ENCODE measurements around the gene CROCC2.

Gene CROCC2

DNA sequence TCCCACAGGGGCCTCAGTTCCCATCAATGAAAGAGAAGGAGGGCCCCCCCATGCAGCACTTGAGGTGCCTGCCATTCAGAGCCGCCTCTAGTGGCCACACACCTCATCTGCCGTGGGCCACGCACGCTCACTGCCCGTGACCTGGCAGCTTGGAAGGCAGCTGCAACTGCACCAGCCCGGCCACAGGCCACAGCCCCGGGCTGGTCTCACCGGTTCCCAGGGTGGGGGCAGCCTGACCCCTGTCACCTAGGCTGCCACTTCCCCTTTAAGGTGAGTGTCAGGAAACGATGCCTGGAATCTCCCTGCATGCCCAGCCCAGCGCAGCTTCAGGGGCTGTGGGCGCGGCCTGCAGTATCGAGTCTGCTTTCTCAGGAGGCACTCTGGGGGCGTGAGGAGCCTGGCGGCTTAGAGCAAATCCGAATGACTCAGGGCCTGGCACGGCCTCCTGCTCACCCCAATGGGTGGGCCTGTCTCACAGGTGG is 12.7 kb upstream of the CROCC2 start:
- DNase-seq, result no peak

- DNase-seq, result no peak
Observed at GRCh38 chr2:240894006-240894405, 12.1 kb upstream of the CROCC2 start.

DNA sequence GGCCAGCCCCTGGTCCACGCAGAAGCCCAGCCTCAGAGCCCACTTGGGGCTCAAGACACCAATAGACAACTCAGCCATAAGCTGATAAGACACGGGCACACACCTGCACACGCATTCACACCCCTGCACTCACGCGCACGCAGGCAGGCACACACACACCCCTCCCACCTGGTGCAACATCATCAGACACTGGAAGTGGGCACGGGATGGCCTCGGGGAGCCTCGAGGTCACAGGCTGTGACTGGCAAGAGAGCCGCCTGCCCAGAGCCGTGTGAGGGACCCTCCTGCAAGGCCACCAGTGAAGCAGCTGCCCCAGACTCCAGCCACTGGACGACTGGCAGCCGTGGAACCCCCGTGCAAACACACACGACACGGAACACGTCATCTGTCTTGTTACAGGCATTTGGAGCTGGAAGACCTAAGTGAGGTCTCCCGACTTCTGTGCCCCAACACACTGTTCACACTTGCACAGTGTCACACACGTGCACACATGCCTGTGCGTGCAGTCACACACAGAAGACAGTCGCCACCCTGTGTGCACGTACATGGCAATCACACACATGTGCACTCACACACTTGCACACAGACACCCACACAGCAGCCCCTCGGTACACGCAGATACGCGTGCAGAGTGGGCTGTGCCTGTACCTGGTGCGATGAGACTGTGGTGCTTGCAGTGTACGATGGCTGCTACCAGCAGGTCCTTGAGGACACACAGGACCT is 11.1 kb upstream of the CROCC2 start:
- DNase-seq, result no peak

- DNase-seq, result no peak
Observed at GRCh38 chr2:240895656-240896388, 10.3 kb upstream of the CROCC2 start, which contains the start of gene MAB21L4. MAB21L4 (minus strand) TSS chr2:240896156; CDS start chr2:240895997, 159 bp downstream.

DNA sequence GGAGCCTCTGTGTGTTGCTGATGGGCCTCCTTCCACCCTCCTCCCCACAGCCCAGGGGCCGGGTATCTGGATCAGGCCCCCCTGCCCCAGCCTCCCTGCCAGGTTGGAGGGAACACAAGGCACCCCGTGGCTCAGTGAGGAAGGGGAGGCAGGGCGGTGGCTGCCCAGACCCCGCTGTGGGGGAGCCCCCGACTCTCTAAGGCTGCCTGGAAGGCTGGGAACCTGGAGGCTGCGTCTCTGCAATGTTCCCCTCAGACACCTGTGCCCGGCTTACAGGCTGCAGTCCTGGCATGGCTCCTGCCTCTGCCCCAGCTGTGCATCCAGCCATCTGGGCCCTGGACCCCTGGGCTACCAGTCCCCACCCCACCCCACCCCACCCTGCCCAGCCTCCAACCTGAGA is 9.7 kb upstream of the CROCC2 start:
- DNase-seq, result no peak

DNA sequence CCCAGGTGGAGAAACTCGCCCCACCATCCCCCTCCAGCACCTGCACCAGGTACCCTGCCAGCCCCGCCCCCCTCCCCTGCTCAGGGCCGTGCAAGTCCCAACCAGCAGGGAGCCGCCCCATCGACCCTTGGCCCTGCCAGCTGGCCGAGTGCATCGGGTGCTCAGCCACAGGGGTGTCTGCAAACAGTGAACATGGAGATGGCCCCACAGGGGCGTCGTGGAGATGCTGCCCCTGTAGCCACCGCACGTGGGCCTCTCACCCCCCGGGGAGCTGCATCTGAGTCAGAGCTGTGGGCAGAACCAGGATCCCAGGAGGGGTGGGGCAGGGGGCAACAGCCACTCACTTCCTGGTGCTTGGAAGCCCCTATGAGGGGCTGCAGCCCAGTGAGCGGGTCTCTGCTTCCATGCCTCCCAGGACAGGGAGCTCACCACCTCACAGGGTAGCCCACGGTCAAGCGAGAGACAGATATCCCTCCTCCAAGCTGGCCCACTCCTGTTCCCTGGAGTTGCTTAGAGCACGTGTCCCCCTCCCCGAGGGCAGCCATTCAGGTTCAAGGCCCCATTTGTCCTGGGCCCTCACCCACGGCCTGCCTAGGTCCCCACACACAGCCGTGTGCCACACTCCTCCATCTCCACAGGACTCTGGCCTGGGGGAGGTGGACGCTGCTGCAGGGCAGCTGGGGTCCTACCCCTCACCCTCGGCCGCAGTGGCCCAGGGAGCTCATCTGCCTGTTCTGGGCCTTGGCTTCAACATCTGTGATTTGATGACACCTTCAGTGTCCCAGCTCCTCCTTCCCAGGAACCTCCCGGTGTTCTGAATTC is 9.1 kb upstream of the CROCC2 start:
- no peak for DNase-seq

- no peak for DNase-seq
Observed at GRCh38 chr2:240898108-240898730, 7.9 kb upstream of the CROCC2 start.

DNA sequence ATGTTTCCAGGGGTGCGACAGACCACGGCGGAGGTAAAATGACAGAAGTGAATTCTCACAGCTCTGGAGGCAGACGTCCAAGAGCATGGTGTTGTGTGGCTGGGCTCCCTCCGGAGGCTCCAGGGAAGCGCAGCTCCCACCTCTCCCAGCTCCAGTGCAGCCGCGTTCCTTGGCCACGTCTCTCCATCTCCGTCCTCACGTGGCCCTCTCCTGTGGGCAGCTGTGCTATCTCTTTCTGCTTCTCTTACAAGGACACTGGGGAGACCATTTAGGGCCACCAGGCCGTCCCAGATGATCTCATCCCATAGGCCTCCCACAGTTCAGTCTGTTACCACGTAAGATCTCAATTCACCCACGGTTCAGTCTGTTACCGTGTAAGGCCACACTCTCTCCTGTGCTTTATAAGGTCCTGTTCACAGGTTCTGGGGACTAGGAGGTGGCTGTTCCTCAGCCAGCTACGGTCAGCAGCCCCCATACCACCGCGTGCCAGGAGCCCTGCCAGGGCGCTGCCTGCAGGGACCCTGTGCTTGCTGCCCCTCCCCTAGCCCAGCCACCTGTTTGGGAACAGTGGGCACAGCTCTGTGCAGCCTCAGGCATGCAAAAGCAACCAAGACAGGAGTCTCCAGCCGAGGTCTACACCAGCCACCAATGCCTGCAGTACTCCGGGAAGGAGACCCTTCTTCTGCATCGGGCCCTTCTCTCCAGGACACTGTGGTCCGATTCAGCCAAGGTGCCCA is 7.2 kb upstream of the CROCC2 start:
- no peak for DNase-seq

DNA sequence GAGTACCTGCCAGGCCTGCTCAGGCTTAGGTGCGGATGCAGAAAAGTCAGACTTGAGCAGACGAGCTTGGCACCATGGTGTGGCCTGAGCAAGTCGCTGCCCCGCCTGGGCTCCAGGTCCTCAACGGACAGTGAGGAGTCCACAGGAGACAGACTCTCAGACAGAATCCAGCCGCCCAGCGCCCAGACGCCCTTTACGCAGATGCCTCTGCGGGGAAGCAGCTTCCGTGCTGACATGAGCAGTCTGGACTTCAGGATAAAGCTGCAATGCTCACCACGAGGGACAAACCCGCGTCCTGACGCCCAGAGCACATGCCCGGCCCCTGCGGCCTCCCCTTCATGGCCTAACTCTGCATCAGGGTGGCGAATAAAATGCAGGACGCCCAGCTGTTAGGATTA is 6.7 kb upstream of the CROCC2 start:
- no peak for DNase-seq

DNA sequence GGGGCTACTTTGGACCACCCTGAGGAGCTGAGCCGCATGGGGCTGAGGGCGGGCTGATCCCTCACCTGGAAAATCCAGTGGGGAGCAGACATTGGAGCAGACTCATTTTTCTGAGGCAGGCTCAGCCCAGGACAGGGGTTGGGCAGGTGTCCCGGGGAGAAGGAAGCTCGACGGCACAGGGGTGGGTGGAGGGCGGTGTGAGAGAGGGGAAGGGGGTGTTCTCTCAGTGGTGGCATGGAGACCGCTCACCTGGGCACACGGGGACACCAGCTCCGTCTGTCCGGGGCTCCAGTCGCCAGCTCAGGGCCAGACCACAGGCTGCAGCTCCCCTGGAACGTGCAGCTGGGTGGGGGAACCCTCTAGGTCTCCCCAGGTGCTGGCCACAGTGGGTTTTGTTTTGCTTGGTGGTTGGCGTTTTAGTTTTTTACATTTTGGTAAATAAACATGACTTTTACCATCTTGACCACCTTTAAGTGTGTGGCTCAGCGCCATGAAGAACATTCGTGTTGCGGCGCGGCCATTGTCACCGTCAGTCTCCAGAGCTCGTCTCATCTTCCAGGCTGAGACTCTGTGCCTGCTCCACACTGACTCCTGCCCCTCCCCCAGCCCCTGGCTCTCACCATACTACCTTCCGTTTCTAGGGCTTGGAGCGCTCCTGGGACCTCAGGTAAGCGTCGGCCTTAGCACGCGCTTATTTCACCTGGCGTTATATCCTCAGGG is 5.8 kb upstream of the CROCC2 start:
- no peak for DNase-seq

- no peak for DNase-seq
Observed at GRCh38 chr2:240901986-240902614, 4.0 kb upstream of the CROCC2 start.

DNA sequence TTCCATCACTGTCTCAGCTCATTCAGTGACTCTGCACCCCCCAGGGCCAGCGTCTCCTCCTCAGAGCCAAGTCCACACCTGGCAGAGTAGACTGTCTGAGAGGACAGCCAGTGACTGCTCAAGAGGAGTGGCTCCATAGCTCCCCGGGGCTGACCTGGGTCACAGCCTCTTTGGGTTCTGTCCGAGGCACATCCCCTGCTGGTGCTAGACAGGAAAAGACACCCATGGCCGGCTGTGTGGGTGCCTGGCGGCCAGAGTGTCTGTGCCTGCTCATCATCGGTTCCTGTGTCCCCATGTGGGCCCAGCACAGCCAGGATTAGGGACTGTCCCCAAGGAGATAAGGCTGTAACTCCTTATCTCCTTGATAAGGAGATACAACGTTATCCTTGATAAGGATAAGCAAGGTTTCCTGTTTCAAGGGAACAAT is 3.5 kb upstream of the CROCC2 start:
- DNase-seq, result no peak

- peak; percentile 52 for DNase-seq
Observed at GRCh38 chr2:240903191-240904060, 2.7 kb upstream of the CROCC2 start.

- DNase-seq, result no peak
Observed at GRCh38 chr2:240904216-240905175, 1.6 kb upstream of the CROCC2 start.

DNA sequence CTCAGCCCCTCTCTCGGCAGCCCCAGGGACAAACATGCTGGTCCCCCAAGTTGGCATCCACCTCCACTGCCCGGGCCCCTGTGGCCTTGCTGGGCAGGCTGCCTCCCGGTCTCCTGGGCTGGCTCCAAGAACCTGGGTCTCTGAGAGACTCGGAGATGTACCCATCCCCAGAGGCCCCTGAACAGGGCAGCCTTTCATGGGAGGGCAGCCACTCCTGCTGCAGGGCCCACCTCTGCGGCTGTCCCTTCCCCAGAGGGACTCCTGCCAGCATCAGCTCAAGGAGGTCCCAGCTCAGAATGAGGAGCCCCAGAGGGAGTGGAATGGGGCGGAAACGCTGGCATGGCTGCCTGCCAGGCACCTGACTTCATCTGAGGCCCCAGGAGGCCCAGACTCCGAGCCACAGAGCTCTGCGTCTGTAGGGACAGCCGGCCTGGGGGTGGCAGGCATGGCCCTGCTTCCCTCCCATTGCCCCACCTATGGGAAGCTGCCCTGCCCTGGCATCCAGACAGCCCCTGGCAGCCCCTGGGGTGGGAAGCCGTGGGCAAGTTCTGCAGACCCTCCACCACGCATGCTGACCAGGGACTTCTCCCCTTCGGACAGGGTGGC is 857 bp upstream of the CROCC2 start:
- DNase-seq, result no peak

DNA sequence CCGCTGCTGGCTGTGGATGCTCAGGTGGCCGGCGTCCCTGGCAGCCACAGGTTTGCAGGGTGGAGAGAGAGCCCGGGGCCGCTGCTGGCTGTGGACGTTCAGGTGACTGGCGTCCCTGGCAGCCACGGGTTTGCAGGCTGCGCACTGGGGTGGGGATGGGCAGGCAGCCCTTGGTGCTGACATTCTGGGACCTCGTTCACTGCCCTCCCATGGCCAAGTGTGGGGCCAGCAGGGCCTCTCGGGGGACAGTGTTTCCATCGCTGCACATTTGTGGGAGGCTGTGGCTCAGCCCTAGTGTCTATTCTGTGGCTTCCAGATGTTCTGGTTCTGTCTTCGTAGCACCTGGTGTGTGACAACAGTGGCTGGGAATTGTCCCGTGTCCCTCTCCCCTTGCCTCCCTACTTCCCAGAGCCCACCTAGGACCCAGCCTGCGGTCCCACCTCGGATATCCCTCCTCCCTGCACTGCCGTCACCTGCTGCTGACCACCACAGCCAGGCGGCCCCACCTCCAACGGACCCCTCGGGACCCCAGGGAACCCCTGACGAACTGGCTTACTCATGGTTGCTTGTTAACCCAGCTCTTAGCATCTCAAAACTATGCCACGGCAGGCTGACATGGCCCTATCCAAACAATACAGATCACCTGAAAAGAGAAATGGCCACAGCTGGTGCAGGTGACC is 915 bp downstream of the CROCC2 start:
- DNase-seq, result no peak

DNA sequence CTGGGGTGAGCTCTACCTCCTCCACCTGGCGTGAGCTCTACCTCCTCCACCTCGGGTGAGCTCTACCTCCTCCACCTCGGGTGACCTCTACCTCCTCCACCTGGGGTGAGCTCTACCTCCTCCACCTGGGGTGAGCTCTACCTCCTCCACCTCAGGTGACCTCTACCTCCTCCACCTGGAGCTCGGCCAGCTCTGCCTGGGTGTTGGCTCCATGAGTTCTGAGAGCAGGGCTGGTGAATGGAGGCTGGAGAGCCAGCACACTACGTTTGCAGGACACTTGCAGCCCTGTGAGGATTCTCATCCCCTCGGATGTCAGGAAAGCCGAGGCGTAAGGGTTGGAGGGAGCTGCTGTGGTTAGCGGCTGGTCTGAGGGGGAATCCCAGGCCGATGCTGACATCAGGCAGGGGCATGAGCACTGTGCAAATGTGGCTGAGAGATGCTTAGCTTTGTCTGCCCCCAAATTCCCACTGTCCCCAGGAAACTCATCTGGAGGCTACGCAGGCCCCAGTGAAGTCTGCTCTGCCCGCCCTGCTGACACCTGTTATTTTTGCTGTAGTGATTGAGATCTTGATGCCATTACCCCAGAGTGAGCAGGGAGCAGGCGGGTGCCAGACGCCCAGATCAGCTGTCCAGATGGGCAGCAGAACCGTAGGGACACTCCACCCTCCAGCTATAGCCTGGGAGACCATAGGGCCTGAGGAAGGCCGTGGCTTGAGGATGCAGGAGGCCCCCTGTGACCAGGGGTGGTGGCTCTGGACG is 3.3 kb downstream of the CROCC2 start:
- DNase-seq, result peak; percentile 18
